Measurements from ENCODE around the gene LCN1.

LCN1 gene

DNA sequence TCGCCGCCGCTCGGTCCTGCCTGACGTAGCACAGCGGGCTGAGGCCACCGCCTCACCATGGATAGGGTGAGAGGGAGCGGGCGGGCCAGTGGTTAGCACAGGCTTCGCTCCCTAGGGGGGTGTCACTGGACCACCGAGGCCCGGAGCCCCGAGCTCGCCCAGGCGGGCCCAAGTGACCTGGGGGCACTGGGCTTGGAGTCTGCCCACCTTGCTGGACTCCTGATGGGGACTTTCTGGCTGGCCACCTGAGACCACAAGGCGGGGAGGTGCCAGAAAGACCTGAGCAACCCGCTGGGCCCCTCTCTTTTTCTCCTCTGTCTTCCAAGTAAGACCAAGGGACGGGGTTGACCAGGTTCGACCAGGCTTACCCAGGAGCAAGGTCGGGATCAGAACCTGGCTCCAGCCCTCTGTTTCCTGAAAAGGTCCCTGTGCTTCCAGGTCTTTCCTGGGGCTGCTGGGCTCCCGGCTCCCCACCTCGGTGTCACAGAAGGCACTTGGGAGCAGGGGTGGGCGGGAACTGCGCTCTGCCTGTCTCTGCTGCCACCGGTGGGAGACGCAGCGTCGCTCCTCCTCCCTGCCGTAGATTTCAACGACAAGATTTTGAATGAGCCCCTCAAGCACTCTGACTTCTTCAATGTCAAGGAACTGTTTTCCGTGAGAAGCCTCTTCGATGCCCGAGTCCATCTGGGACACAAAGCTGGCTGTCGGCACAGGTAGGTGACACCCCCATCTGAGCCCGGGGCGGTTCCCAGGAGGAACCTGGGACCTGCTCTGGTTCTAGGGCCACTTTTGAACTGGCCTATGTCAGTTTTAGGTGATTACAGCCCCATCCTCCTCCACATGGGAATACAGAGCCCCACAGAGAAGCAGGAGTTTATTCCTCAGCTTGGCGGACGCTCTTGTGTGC, 19.7 kb upstream of the LCN1 start:
- H3K9me3 ChIP-seq (replicated peaks; ENCODE audit: low read length), result no peaks in the 10 kb centered on the region
- H3K27me3 ChIP-seq (ENCODE audit: control insufficient read depth, insufficient read depth, low read length), result peaks cover 4% of the 10 kb centered on the region
- peaks cover 8% of the 10 kb centered on the region for H3K4me1 ChIP-seq (ENCODE audit: control insufficient read depth, insufficient read depth, low read length)
- peaks cover 32% of the 10 kb centered on the region for H3K36me3 ChIP-seq (ENCODE audit: insufficient read depth, low read length)
- peak overlapping the region; percentile 99 for H3K9ac ChIP-seq (ENCODE audit: low read depth, low read length)
- H3K4me3 ChIP-seq (ENCODE audit: low read length), result peak overlapping the region; percentile 91
- peak overlapping the region; percentile 95 for H3K4me2 ChIP-seq (ENCODE audit: low read length)

DNA sequence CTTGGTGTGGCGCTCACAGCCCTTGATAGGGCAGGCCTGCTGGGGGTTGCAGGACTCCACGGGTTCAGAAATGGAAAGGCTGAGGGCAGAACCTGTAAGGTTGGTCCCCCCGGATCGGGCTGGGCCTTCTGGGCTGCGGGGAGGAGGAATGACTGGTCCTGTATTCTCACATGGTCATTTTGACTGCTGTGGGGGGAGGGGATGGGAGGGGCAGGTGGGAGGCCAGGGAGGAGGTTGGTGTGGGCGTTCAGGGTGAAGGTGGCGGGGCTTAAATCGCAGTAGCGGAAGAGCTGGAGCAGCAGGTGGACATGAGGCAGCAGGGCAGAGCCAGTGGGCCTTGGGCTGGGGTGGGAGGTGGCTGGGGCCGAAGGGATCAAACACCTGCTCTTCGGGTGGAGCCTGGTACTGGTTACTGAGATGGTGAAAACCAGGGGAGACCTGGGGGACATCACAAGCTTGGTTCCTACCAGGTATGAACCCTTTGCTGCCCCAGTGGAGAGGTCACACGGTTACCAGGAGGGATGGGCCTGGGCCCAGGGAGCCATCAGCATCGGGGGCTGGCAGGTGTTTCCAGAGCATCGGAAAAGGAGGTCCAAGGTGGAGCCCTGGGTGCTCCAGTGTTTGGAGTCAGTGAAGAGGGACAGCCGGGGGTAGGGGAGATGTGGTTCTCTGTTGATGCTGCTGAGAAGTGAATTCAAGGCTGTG, 18.9 kb upstream of the LCN1 start:
- H3K9ac ChIP-seq (ENCODE audit: low read depth, low read length), result no peak overlapping the region
- H3K27me3 ChIP-seq (ENCODE audit: control insufficient read depth, insufficient read depth, low read length), result peaks cover 4% of the 10 kb centered on the region
- H3K9me3 ChIP-seq (replicated peaks; ENCODE audit: low read length), result no peaks in the 10 kb centered on the region
- peak overlapping the region; percentile 91 for H3K4me3 ChIP-seq (ENCODE audit: low read length)
- peaks cover 8% of the 10 kb centered on the region for H3K4me1 ChIP-seq (ENCODE audit: control insufficient read depth, insufficient read depth, low read length)
- peaks cover 32% of the 10 kb centered on the region for H3K36me3 ChIP-seq (ENCODE audit: insufficient read depth, low read length)
- peak overlapping the region; percentile 95 for H3K4me2 ChIP-seq (ENCODE audit: low read length)

DNA sequence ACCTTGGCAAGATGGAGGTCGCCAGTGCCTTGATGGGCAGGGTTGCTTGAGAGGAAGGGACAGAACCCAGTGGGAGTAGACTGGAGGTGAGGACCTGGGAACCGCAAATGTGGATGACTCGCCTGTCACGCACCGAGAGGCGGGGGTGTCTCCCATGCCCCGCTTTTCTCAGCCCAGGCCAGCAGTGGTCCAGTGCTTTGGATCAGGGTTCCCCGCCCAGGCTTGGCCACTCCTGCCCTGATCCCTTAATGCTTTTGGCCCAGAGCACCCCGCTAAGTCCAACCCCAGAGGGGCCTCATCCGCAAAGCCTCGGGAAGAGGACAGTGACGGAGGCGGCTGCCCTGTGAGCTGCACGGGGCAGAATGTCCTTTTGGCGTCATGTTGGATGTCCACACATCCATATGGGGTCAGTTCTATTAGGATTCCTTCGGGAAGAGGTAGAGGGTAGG, 18.3 kb upstream of the LCN1 start:
- Histone ChIP-seq H3K9ac (ENCODE audit: low read depth, low read length) (no peak overlapping the region), H3K4me1 (ENCODE audit: control insufficient read depth, insufficient read depth, low read length) (peaks cover 8% of the 10 kb centered on the region), H3K27me3 (ENCODE audit: control insufficient read depth, insufficient read depth, low read length) (peaks cover 4% of the 10 kb centered on the region), H3K9me3 (replicated peaks; ENCODE audit: low read length) (no peaks in the 10 kb centered on the region), H3K4me3 (ENCODE audit: low read length) (no peak overlapping the region), H3K36me3 (ENCODE audit: insufficient read depth, low read length) (peaks cover 32% of the 10 kb centered on the region), H3K4me2 (ENCODE audit: low read length) (peak overlapping the region; percentile 17)

DNA sequence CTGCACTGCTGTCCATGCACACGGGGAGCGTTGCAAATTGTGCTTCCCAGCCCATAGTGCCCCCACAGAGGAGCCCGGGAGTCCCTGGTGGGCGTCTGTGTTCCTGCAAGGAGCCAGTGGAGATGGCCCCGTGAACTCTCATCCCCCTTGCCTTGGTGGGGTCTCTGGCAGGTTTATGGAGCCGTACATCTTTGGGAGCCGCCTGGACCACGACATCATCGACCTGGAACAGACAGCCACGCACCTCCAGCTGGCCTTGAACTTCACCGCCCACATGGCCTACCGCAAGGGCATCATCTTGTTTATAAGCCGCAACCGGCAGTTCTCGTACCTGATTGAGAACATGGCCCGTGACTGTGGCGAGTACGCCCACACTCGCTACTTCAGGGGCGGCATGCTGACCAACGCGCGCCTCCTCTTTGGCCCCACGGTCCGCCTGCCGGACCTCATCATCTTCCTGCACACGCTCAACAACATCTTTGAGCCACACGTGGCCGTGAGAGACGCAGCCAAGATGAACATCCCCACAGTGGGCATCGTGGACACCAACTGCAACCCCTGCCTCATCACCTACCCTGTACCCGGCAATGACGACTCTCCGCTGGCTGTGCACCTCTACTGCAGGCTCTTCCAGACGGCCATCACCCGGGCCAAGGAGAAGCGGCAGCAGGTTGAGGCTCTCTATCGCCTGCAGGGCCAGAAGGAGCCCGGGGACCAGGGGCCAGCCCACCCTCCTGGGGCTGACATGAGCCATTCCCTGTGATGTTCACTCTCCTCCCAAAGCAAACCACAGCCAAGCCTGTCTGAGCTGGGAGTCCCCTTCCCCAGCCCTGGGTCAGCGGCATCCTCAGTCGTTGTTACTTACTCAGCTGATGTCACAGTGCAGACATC, 17.6 kb upstream of the LCN1 start:
- Histone ChIP-seq H3K4me3 (ENCODE audit: low read length) (no peak overlapping the region), H3K4me1 (ENCODE audit: control insufficient read depth, insufficient read depth, low read length) (peaks cover 8% of the 10 kb centered on the region), H3K9ac (ENCODE audit: low read depth, low read length) (no peak overlapping the region), H3K27me3 (ENCODE audit: control insufficient read depth, insufficient read depth, low read length) (no peaks in the 10 kb centered on the region), H3K4me2 (ENCODE audit: low read length) (no peak overlapping the region), H3K9me3 (replicated peaks; ENCODE audit: low read length) (no peaks in the 10 kb centered on the region), H3K36me3 (ENCODE audit: insufficient read depth, low read length) (peaks cover 32% of the 10 kb centered on the region)

DNA sequence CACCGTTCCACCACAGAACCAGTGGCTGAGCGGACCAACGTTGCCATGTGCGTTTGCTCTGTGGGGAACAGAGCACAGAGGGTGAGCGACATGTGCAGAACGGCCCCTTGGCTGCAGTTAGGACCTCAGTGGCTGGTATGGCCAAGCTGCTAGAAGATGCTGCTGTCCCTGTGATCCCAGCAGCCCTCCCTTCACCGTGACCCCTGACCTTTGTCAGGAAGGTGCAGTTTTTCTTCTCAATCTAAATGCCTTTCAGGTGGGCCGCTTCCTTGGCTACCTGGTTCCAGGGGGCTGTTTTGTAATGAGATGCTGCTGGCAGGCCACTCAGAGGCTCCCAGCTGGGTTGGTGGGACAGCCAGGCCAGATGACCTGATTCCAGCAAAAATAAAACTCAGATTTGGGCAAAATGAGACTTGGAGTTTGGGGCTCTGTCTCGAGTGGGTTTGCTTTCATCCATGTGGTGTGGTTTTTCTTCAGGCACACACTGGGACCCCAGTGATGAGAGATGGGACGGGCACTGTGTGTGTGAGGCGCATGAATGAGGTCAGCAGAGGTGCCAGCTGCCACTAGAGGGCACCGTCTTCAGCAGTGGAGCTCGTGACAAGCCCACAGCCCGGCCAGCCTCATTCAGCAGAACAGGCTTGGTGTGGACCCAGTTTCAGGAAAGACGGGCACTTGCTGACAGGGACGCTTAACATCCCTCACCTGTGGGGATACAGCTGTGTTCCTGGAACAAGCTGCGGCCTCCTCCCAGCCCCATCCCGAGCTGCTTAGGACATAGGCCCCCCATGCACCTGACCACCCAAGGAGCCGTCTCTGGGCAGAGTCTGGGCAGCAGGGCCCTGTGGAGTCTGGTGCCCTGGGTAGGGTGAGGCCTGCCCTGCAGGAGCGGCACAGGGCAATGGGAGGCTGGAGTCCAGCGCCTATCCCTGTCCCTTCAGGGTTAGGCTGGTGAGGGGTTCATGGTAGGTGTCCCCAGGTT, 16.7 kb upstream of the LCN1 start:
- no peak overlapping the region for H3K9ac ChIP-seq (ENCODE audit: low read depth, low read length)
- H3K27me3 ChIP-seq (ENCODE audit: control insufficient read depth, insufficient read depth, low read length), result no peaks in the 10 kb centered on the region
- H3K9me3 ChIP-seq (replicated peaks; ENCODE audit: low read length), result no peaks in the 10 kb centered on the region

DNA sequence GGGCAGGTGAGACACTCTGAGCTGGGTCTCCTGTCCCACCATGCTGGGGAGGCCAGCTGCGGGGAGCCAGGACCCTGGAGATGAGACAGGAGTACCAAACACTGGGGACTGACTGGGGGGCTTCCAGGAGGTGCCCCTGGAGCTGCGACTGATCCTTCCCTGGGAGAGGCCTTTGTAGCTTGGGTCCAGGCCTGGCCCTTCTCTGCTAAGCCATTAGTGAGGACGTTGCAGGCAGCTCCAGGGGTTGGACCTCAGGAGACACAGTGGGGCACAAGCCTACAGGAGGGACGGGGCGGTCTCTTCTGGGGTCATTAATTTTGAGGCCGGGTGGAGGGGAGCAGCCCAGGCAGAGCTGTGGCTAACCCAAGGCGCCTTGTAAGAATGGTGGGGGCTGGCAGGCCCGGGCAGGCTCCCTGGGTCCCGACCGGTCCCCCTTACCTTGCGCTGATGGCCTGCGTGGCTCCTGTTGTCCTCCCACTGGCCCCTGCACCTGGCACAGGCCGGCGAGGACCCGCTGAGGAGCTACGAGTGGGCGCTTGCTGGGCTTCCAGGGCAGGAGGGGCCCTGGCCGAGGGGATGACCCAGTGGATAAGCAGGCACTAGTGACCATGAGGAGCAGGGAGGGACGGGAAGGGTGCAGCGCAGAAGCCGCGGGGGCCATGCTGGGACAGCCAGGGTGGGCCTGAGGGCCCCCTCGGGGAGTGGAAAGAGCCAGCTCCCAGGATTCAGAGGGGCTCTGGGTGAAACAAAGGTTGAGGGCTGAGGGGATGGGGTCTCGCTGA, 15.6 kb upstream of the LCN1 start:
- Histone ChIP-seq H3K4me2 (ENCODE audit: low read length) (no peak overlapping the region), H3K9me3 (replicated peaks; ENCODE audit: low read length) (no peaks in the 10 kb centered on the region), H3K4me3 (ENCODE audit: low read length) (no peak overlapping the region), H3K27me3 (ENCODE audit: control insufficient read depth, insufficient read depth, low read length) (no peaks in the 10 kb centered on the region), H3K9ac (ENCODE audit: low read depth, low read length) (no peak overlapping the region), H3K36me3 (ENCODE audit: insufficient read depth, low read length) (peaks cover 32% of the 10 kb centered on the region), H3K4me1 (ENCODE audit: control insufficient read depth, insufficient read depth, low read length) (peaks cover 8% of the 10 kb centered on the region)

More for the DNA sequence above, 16.7 kb upstream of the LCN1 start:
- H3K4me3 ChIP-seq (ENCODE audit: low read length), result no peak overlapping the region
- H3K4me2 ChIP-seq (ENCODE audit: low read length), result no peak overlapping the region
- peaks cover 8% of the 10 kb centered on the region for H3K4me1 ChIP-seq (ENCODE audit: control insufficient read depth, insufficient read depth, low read length)
- H3K36me3 ChIP-seq (ENCODE audit: insufficient read depth, low read length), result peaks cover 32% of the 10 kb centered on the region

DNA sequence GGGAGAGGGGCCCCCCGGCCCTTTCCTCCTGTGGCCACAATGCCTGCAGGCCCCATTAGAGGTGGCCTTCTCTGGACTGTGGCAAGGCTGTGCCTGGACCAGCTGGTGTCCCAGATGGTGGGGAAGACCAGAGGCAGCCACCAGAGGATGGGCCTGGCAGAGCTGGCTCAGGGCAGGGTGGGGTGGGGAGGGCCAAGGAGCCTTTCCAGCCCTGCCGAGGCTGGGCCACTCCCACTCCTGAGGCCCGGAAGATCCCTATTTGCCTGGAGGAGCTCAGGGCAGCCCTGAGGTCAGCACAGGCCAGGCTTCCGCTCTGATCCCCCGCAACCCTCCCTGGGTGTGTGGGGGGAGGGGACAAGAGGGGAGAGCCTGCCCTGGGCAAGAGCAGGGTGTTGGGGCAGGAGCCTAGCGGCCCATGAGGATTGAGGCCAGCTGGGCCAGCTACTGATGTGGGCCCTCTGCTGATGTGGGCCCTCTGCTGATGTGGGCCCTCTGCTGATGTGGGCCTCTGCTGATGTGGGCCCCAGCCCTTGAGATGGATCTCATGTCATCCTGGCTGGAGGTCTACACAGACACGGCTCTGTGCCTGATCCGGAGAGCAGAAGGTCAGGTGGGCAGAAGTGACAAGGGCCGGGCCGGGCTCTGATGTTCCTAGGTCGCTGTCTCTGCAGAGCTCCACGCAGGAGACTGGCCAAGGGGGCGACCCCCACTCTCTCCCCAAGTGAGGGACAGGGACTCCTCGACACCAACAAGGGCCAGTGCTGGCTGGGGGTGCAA, 14.7 kb upstream of the LCN1 start:
- Histone ChIP-seq H3K36me3 (ENCODE audit: insufficient read depth, low read length) (peaks cover 32% of the 10 kb centered on the region), H3K4me2 (ENCODE audit: low read length) (no peak overlapping the region), H3K4me1 (ENCODE audit: control insufficient read depth, insufficient read depth, low read length) (peaks cover 5% of the 10 kb centered on the region), H3K27me3 (ENCODE audit: control insufficient read depth, insufficient read depth, low read length) (no peaks in the 10 kb centered on the region), H3K9ac (ENCODE audit: low read depth, low read length) (no peak overlapping the region), H3K4me3 (ENCODE audit: low read length) (no peak overlapping the region), H3K9me3 (replicated peaks; ENCODE audit: low read length) (no peaks in the 10 kb centered on the region)

DNA sequence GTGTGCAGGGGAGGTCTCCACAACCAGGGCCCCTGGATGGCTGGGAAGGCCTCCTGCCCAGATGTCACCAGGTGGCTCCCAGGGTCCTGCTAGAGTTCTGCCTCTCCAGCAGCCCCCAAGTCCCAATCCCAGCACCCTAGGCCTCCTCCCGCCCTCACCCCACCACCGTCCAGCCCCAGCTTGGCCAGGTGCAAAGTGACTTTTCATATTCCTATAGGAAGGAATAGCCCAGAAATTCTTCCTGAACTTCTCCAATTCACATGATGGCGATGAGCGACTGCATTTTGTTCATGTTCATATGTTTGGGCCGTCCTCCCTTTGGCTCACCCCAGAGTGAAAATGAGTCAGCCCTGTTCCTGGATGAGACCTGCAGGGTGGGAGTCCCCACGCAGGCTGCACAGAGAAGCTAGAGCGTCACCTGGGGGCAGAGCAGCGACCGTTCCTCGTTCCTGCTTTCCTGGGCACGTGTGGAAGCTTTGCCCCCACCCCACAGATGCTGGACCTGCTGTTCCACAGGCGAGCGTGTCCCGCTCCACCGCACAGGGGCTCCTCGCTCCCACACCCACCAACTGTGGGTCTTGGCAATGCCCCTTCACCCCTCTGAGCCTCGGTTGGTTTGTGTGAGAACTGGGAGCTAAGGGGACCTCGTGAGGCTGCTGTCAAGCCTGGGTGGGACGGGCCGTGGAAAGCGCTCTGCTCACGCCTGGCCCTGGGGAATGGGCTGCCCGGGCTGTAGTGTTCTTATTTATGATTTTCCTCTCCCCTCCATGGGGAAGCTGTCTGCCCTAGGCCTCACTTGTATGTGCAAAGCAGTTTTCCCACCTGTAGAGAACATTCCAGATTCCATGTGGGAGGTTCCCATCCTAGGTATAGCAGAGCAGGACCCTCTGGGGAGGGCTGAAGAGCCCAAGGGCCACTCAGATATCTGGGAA, 13.9 kb upstream of the LCN1 start:
- no peak overlapping the region for H3K4me2 ChIP-seq (ENCODE audit: low read length)

More for the DNA sequence above, 13.9 kb upstream of the LCN1 start:
- Histone ChIP-seq H3K9me3 (replicated peaks; ENCODE audit: low read length) (no peaks in the 10 kb centered on the region), H3K4me3 (ENCODE audit: low read length) (no peak overlapping the region), H3K27me3 (ENCODE audit: control insufficient read depth, insufficient read depth, low read length) (no peaks in the 10 kb centered on the region), H3K36me3 (ENCODE audit: insufficient read depth, low read length) (peaks cover 31% of the 10 kb centered on the region), H3K9ac (ENCODE audit: low read depth, low read length) (no peak overlapping the region), H3K4me1 (ENCODE audit: control insufficient read depth, insufficient read depth, low read length) (no peaks in the 10 kb centered on the region)

Data from skeletal muscle satellite cell (primary cell).